Right lobe of liver (tissue), 6 donors: ENCODE results near the gene FAM204A. TPM values are rescaled to one million over a fixed set of nuclear protein-coding genes. Genes with fewer than 3 reads are reported as not detected.

ENCODE experiments used
- ATAC-seq, 4 donors: fragments of 200-7000 bp; cut with Tn5 transposase; one replicate each; pipeline ENCODE4 v1.9.1; 2020; ENCODE audit warnings: mild to moderate bottlenecking in 4 of 4, moderate library complexity in 4 of 4
- DNase-seq, 3 donors: peaks; one replicate each; pipeline ENCODE4 v3.0.0-alpha.2; 2020
- H3K27ac ChIP-seq, 3 donors: fragments of 200-600 bp; one replicate each; pipeline ENCODE4 v1.8.0; 2022
- H3K27me3 ChIP-seq, 2 donors: fragments of 200-600 bp; one replicate each; pipeline ENCODE4 v1.8.0; 2022
- H3K36me3 ChIP-seq, 4 donors: fragments of 200-600 bp; sonication (generic) in 1 of 4; one replicate each; pipeline versions ENCODE4 v1.5.1 to v1.8.0; 2017 to 2022; ENCODE audit warnings: control low read depth in 1 of 4
- H3K4me1 ChIP-seq, 4 donors: fragments of 200-600 bp; sonication (generic) in 1 of 4; one replicate each; pipeline versions ENCODE4 v1.5.1 to v1.8.0; 2017 to 2022; ENCODE audit warnings: control low read depth in 1 of 4
- H3K4me3 ChIP-seq, 3 donors: fragments of 200-600 bp; one replicate each; pipeline ENCODE4 v1.8.0; 2022
- H3K9me3 ChIP-seq, 4 donors: fragments of 200-600 bp; sonication (generic) in 1 of 4; one replicate each; pipeline versions ENCODE4 v1.5.1 to v1.8.0; 2017 to 2022; ENCODE audit warnings: control low read depth in 1 of 4
- POLR2A ChIP-seq: fragments of 450-650 bp; IDR thresholded peaks from one replicate; pipeline ENCODE4 v1.6.1; 2017; ENCODE audit warnings: antibody characterized with exemption, mild to moderate bottlenecking
- WGBS: methylation state at CpG from one replicate; pipeline ENCODE4 v1.1.6; 2018; ENCODE audit warnings: low coverage, low lambda C conversion rate; ENCODE audit not compliant: insufficient coverage; ENCODE audit errors: missing lambda C conversion rate; 5-methylcytosine and 5-hydroxymethylcytosine counted together
- intact Hi-C, 2 donors: fragments of 100-400 bp; cut with DNase I; formaldehyde crosslinking; loops; one replicate each; pipeline versions ENCODE4 v1.11.2 to v1.14.1; 2022
- total RNA-seq, 6 experiments: library from RNA; depleted of rRNA in 2 of 6; stranded (reverse); fragments of >200 nt in 2 of 6; fragmentation: NEBNext Ultra II Directional in 3 of 6; extraction: Animal tissue kit (Norgen Biotek cat#: 25700) in 3 of 6; gene quantifications; one replicate each; pipeline versions ENCODE4 v1.1.0 to v1.2.4, GENCODE V29; 2016 to 2023
- TF ChIP-seq, protein P1 (sequence below), 4 donors: fragments of 200-600 bp in 3 of 4; fragments of 450-650 bp in 1 of 4; IDR thresholded peaks; one replicate each; pipeline versions ENCODE4 v1.5.1 to v1.8.0; 2016 to 2022; ENCODE audit warnings: antibody characterized with exemption in 4 of 4, mild to moderate bottlenecking in 2 of 4
- donor health status: DM: no; HTN: yes; CAD: no.
- donor health status: DM: no; HTN: no; CAD: no.
- donor health status: DM: no; HTN: no; CAD: no.
- donor health status: DM: no; HTN: yes; CAD: no.
- donor health status: DM: no; HTN: yes; CAD: no.

FAM204A gene
- total RNA-seq, 6 experiments from 2014 or later = 16.3 to 26.1 (median 18.5) TPM

DNA sequence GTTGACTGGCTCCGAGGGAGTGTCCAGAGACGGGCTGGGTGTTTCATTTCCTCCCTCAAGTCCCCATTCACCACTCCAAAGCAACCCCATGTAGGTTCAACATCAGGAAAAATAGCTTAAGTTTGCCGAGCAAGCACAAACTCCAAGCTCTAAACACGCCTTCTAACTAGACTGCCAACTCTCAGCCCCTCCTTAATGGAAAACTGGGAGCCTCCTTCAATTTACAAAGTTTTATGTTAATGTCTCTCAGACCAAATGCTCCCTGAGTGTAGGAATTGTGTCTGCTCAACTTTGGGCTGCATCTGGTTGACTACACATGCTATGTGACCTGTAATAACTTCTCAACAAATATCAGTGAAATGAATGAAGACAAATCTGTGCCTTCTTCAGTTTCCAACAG is 87.5 kb downstream of the FAM204A start:
- DNase-seq (no peak), ATAC-seq (no peak)
- no peak overlapping the region for H3K4me3 ChIP-seq
- H3K27me3 ChIP-seq = peaks cover 0 to 7% of the 10 kb centered on the region in 2 donors
- 41% methylated on average over 4 of the region's 4 CpGs for WGBS
- H3K36me3 ChIP-seq = no peaks in the 10 kb centered on the region
- TF ChIP-seq POLR2A = no peak
- TF ChIP-seq, protein P1, sequence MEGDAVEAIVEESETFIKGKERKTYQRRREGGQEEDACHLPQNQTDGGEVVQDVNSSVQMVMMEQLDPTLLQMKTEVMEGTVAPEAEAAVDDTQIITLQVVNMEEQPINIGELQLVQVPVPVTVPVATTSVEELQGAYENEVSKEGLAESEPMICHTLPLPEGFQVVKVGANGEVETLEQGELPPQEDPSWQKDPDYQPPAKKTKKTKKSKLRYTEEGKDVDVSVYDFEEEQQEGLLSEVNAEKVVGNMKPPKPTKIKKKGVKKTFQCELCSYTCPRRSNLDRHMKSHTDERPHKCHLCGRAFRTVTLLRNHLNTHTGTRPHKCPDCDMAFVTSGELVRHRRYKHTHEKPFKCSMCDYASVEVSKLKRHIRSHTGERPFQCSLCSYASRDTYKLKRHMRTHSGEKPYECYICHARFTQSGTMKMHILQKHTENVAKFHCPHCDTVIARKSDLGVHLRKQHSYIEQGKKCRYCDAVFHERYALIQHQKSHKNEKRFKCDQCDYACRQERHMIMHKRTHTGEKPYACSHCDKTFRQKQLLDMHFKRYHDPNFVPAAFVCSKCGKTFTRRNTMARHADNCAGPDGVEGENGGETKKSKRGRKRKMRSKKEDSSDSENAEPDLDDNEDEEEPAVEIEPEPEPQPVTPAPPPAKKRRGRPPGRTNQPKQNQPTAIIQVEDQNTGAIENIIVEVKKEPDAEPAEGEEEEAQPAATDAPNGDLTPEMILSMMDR (IDR thresholded peaks at IDR 0.05) = no peak
- no peak overlapping the region for H3K27ac ChIP-seq
- no peaks in the 10 kb centered on the region for H3K4me1 ChIP-seq
- no peaks in the 10 kb centered on the region for H3K9me3 ChIP-seq
- intact Hi-C loops = no loop called here

DNA sequence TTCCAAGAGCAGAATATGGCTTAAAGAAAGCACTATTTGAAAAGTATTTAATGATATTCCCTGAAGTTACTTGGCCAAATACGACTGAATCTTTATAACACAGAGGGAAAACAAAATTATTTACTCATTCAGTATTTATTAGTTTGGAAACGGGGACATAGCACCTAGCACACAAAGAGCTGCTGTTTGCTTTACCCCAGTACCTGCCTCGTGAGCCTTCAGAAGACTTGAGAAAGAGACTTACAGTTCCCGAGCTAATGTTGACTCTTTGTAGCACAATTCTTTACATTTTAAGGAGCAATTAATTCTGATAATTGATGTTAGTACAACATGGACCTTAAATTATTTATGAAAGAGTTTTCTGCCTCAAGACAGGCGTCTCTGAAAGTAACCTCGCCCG is 88.7 kb downstream of the FAM204A start:
- no peak for TF ChIP-seq POLR2A
- TF ChIP-seq, protein P1 (IDR thresholded peaks at IDR 0.05) = no peak
- no peak for ATAC-seq
- WGBS = 41% methylated on average over 7 of the region's 7 CpGs

DNA sequence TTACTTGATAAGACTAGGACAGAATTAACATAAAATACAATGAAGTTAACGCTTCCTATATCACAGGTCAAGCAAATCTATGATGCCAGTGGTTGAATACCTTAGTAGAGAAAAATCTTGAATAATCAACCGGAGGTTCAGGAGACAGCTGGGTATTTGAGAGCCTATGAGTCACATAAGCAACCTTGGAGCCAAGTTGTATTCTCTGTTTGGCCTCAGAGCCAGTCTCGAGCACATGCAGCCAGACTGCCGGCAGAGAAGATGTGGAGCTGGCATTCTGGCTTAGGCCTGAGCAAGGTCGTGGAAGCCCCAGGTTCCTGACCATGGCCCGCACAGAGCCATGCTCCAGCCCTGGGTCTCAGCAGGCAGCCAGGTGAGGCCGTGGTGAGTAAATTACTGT is 90.3 kb downstream of the FAM204A start:
- intact Hi-C loops = no loop called here
- no peak for TF ChIP-seq POLR2A
- TF ChIP-seq, protein P1 (IDR thresholded peaks at IDR 0.05) = no peak
- WGBS = 79% methylated on average over 3 of the region's 7 CpGs
- Histone ChIP-seq H3K4me3 (no peak overlapping the region), H3K36me3 (no peaks in the 10 kb centered on the region), H3K27me3 (peaks cover 0 to 3% of the 10 kb centered on the region in 2 donors), H3K27ac (no peak overlapping the region), H3K4me1 (no peaks in the 10 kb centered on the region), H3K9me3 (no peaks in the 10 kb centered on the region)
- DNase-seq (no peak), ATAC-seq (no peak)

More for the DNA sequence above, 88.7 kb downstream of the FAM204A start:
- H3K27ac ChIP-seq = no peak overlapping the region
- no peaks in the 10 kb centered on the region for H3K27me3 ChIP-seq
- H3K4me1 ChIP-seq = no peaks in the 10 kb centered on the region
- H3K4me3 ChIP-seq = no peak overlapping the region
- no peaks in the 10 kb centered on the region for H3K9me3 ChIP-seq
- no peak for DNase-seq
- intact Hi-C loops = no loop called here
- H3K36me3 ChIP-seq = no peaks in the 10 kb centered on the region

DNA sequence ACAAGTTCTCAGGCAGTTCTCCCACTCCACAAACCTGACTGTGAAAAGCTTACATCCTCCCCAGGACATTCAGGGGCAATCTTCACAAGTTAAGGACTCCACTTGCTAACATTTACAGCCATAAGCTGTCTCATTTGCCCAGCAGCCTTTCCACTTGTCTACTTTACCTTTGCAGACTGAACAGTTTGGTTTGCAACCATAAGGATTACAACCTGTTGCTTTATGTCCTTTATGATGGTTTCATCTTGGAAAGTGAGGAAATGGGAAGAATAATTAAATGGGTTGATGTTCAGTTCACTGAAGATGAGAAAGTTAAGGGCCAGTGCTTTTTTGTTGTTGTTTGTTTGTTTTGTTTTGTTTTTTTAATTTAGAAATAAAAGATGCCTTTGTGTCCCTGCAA is 92.4 kb downstream of the FAM204A start:
- Histone ChIP-seq H3K27ac (no peak overlapping the region), H3K27me3 (peaks cover 0 to 22% of the 10 kb centered on the region in 2 donors), H3K4me1 (no peaks in the 10 kb centered on the region), H3K4me3 (no peak overlapping the region), H3K9me3 (no peaks in the 10 kb centered on the region), H3K36me3 (no peaks in the 10 kb centered on the region)
- DNase-seq (no peak), ATAC-seq (no peak)
- TF ChIP-seq, protein P1 (IDR thresholded peaks at IDR 0.05) = no peak
- no peak for TF ChIP-seq POLR2A
- intact Hi-C loops = loop anchor here in 1 of 2 donors (10.0 kb wide), 1 partner anchor 1035 kb away; no protein-coding TSS in a partner anchor
